ENCODE data around the gene MAGI2. TPM values are rescaled to one million over a fixed set of nuclear protein-coding genes. Genes with fewer than 3 reads are reported as not detected.
A peak's percentile ranks its signal among the peaks of the same experiment; 100 is the strongest.

MAGI2 gene
- total RNA-seq, 1 experiment from 2014 or later: 14.3 TPM

DNA sequence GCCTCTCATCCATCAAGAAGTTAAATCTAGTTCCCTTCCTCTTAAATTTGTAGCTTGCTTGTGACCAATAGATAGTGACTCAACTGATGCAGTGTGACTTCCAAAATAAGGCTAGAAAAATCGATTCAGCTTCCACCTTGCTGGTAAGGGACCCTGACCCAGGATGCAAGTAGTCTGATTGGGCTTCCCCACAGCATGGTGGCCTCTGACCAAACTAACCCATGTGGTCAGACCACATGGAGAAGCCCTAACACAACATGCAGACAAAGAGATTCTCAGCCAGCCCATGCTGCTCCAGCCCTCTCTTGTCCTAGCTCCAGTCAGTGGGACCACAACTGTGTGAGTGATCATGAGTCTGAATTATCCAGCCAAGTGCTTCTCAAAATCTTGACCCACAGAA, 710.8 kb downstream of the MAGI2 start:
- Histone ChIP-seq H3K9ac (ENCODE audit: extremely low read depth, insufficient read length, low read length) (no peak overlapping the region), H2BK15ac (ENCODE audit: low read depth, low read length) (no peak overlapping the region), H4K20me1 (ENCODE audit: control insufficient read depth, insufficient read depth, insufficient read length) (no peaks in the 10 kb centered on the region), H4K8ac (replicated peaks; ENCODE audit: insufficient read length, low read depth, low read length) (no peak overlapping the region), H3K14ac (ENCODE audit: insufficient read depth, low read length) (no peak overlapping the region), H3K79me1 (ENCODE audit: insufficient read depth, low read depth, low read length, poor library complexity, severe bottlenecking) (no peaks in the 10 kb centered on the region), H2BK120ac (ENCODE audit: low read depth, low read length, poor library complexity, severe bottlenecking) (no peak overlapping the region), H3K23ac (ENCODE audit: insufficient read length, low read depth, low read length) (no peak overlapping the region), H3T11ph (ENCODE audit: low read length) (no peak overlapping the region), H2AK5ac (ENCODE audit: insufficient read length, low read length) (peak overlapping the region; percentile 33), H4K91ac (ENCODE audit: insufficient read length, low read depth, low read length) (no peak overlapping the region), H3K27ac (ENCODE audit: insufficient read length, low read depth, low read length) (no peak overlapping the region), H2BK20ac (ENCODE audit: low read depth, low read length, poor library complexity, severe bottlenecking) (no peak overlapping the region), H3K27me3 (ENCODE audit: insufficient read depth, low read length) (no peaks in the 10 kb centered on the region), H3K4me2 (ENCODE audit: insufficient read depth, insufficient read length, low read length) (no peak overlapping the region), H3K9me3 (ENCODE audit: control insufficient read depth, low read depth, low read length) (no peaks in the 10 kb centered on the region), H2BK12ac (ENCODE audit: insufficient read length, low read depth, low read length) (no peak overlapping the region), H4K5ac (ENCODE audit: insufficient read length, low read depth, low read length) (no peak overlapping the region), H3K4ac (ENCODE audit: low read depth, low read length) (no peak overlapping the region), H3K79me2 (ENCODE audit: insufficient read depth, low read length) (peaks cover 1% of the 10 kb centered on the region; the same call in 1 of the 2 replicates), H3K18ac (ENCODE audit: insufficient read length, low read depth, low read length) (no peak overlapping the region), H2BK5ac (ENCODE audit: insufficient read length, low read length) (peak overlapping the region; percentile 3), H3K4me1 (ENCODE audit: insufficient read depth, low read length) (peaks cover 2% of the 10 kb centered on the region; the same call in 1 of the 2 replicates), H2AFZ (ENCODE audit: low read length) (no peak overlapping the region), H3K23me2 (ENCODE audit: insufficient read length, low read depth, low read length, poor library complexity, severe bottlenecking) (no peaks in the 10 kb centered on the region), H3K56ac (ENCODE audit: insufficient read length, low read depth, low read length) (no peak overlapping the region)
- H3K9me3 Mint-ChIP-seq: no peaks in the 10 kb centered on the region; a peak in 1 of 5 replicates
- WGBS (ENCODE audit: extremely low coverage, insufficient read length, low lambda C conversion rate): no CpG with 5 or more reads among the region's 1 CpG
- DNase-seq: no peak
- no peak overlapping the region for H3K4me3 Mint-ChIP-seq
- TF ChIP-seq CTCF (conservative IDR thresholded peaks at IDR 0.05): no peak
- no peaks in the 10 kb centered on the region for H3K27me3 Mint-ChIP-seq (ENCODE audit: low read depth)
- peaks cover 0 to 6% (median 3%) of the 10 kb centered on the region in 3 experiments; a peak in 3 of 7 replicates for H3K36me3 Mint-ChIP-seq (ENCODE audit: insufficient read depth in 1 of 3, low read depth in 3 of 3)
- peaks cover 21 to 31% of the 10 kb centered on the region in 2 experiments for H3K4me1 Mint-ChIP-seq
- peak overlapping the region in 2 of 3 experiments; percentile 35 to 63; a peak in 3 of 7 replicates for H3K27ac Mint-ChIP-seq
